Measurements from ENCODE around the gene BCL2. TPM values are rescaled to one million over a fixed set of nuclear protein-coding genes. Genes with fewer than 3 reads are reported as not detected.

Gene BCL2
- total RNA-seq, 1 donor from 2014 or later: 9.3 TPM

GRCh38 chr18:63229971-63230370 lies 89.6 kb downstream of the BCL2 start:
- no peaks in the 10 kb centered on the region for H3K27me3 Mint-ChIP-seq (ENCODE audit: low read depth)
- TF ChIP-seq, protein P1, sequence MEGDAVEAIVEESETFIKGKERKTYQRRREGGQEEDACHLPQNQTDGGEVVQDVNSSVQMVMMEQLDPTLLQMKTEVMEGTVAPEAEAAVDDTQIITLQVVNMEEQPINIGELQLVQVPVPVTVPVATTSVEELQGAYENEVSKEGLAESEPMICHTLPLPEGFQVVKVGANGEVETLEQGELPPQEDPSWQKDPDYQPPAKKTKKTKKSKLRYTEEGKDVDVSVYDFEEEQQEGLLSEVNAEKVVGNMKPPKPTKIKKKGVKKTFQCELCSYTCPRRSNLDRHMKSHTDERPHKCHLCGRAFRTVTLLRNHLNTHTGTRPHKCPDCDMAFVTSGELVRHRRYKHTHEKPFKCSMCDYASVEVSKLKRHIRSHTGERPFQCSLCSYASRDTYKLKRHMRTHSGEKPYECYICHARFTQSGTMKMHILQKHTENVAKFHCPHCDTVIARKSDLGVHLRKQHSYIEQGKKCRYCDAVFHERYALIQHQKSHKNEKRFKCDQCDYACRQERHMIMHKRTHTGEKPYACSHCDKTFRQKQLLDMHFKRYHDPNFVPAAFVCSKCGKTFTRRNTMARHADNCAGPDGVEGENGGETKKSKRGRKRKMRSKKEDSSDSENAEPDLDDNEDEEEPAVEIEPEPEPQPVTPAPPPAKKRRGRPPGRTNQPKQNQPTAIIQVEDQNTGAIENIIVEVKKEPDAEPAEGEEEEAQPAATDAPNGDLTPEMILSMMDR (IDR thresholded peaks at IDR 0.05; ENCODE audit: unreplicated experiment): no peak
- H3K4me3 Mint-ChIP-seq: no peak overlapping the region
- DNase-seq (ENCODE audit: low spot score in 2 of 2, unreplicated experiment in 2 of 2): no peak
- no peak overlapping the region for H3K27ac Mint-ChIP-seq
- no peaks in the 10 kb centered on the region for H3K4me1 Mint-ChIP-seq
- H3K36me3 Mint-ChIP-seq: peaks cover 3% of the 10 kb centered on the region
- peaks cover 18% of the 10 kb centered on the region for H3K9me3 Mint-ChIP-seq

- H3K4me3 Mint-ChIP-seq: no peak overlapping the region
- H3K27ac Mint-ChIP-seq: no peak overlapping the region
- H3K4me1 Mint-ChIP-seq: no peaks in the 10 kb centered on the region
- H3K9me3 Mint-ChIP-seq: peaks cover 6% of the 10 kb centered on the region
- no peaks in the 10 kb centered on the region for H3K27me3 Mint-ChIP-seq (ENCODE audit: low read depth)
- TF ChIP-seq, protein P1 (IDR thresholded peaks at IDR 0.05; ENCODE audit: unreplicated experiment): no peak
- peaks cover 3% of the 10 kb centered on the region for H3K36me3 Mint-ChIP-seq
- DNase-seq (ENCODE audit: low spot score in 2 of 2, unreplicated experiment in 2 of 2): no peak
Observed at GRCh38 chr18:63225434-63225833, 94.1 kb downstream of the BCL2 start.

DNA sequence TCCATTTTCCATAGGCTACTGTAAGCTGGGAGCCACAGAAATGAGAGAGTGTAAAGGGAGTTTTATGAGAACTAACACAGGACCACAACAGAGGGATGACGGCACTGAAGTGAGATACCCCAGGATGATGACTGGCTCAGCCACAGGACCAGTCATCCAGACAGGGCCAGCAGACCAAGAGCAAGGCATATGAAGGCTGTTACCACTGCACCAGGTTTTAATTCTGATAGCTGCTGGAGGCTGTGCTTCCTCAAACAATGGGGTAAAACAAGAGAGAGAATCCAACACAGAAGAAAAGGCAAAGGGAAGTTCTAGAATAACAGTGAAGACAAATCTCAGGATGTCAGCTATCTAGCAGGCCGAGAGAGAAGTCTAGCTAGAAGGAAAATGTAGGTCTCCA lies 94.9 kb downstream of the BCL2 start:
- Mint-ChIP-seq H3K27ac (no peak overlapping the region), H3K36me3 (peaks cover 3% of the 10 kb centered on the region), H3K9me3 (peaks cover 7% of the 10 kb centered on the region), H3K4me3 (no peak overlapping the region), H3K27me3 (ENCODE audit: low read depth) (no peaks in the 10 kb centered on the region), H3K4me1 (no peaks in the 10 kb centered on the region)
- no peak for DNase-seq (ENCODE audit: low spot score in 2 of 2, unreplicated experiment in 2 of 2)
- TF ChIP-seq, protein P1 (IDR thresholded peaks at IDR 0.05; ENCODE audit: unreplicated experiment): no peak

GRCh38 chr18:63223837-63224236 lies 95.7 kb downstream of the BCL2 start:
- H3K27me3 Mint-ChIP-seq (ENCODE audit: low read depth): no peaks in the 10 kb centered on the region

GRCh38 chr18:63220903-63221302 lies 98.7 kb downstream of the BCL2 start:
- Mint-ChIP-seq H3K27ac (no peak overlapping the region), H3K9me3 (peaks cover 12% of the 10 kb centered on the region), H3K27me3 (ENCODE audit: low read depth) (no peaks in the 10 kb centered on the region), H3K36me3 (peaks cover 3% of the 10 kb centered on the region), H3K4me3 (no peak overlapping the region), H3K4me1 (no peaks in the 10 kb centered on the region)
- DNase-seq (ENCODE audit: low spot score in 2 of 2, unreplicated experiment in 2 of 2): no peak
- TF ChIP-seq, protein P1 (IDR thresholded peaks at IDR 0.05; ENCODE audit: unreplicated experiment): no peak

More at GRCh38 chr18:63223837-63224236, 95.7 kb downstream of the BCL2 start:
- Mint-ChIP-seq H3K9me3 (peaks cover 15% of the 10 kb centered on the region), H3K4me3 (no peak overlapping the region), H3K36me3 (peaks cover 4% of the 10 kb centered on the region), H3K4me1 (no peaks in the 10 kb centered on the region), H3K27ac (no peak overlapping the region)
- TF ChIP-seq, protein P1 (IDR thresholded peaks at IDR 0.05; ENCODE audit: unreplicated experiment): no peak
- no peak for DNase-seq (ENCODE audit: low spot score in 2 of 2, unreplicated experiment in 2 of 2)

DNA sequence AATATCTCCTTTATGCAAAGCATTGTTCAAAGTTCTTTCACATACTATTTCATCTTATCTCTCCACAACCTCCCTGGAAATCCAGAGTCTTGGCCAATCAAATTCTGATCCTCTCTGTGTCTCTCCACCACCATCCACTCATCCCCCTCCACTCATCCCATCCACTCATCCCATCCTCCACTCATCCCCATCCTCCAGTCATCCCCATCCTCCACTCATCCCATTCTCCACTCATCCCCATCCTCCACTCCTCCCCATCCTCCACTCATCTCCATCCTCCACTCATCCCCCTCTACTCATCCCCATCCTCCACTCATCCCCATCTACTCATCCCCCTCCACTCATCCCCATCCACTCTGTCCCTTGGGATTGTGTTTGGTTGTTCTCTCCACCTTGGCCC lies 101.1 kb downstream of the BCL2 start:
- H3K36me3 Mint-ChIP-seq: peaks cover 3% of the 10 kb centered on the region
- H3K4me3 Mint-ChIP-seq: no peak overlapping the region
- H3K27ac Mint-ChIP-seq: no peak overlapping the region
- H3K9me3 Mint-ChIP-seq: peaks cover 16% of the 10 kb centered on the region
- no peaks in the 10 kb centered on the region for H3K4me1 Mint-ChIP-seq
- TF ChIP-seq, protein P1 (IDR thresholded peaks at IDR 0.05; ENCODE audit: unreplicated experiment): no peak
- H3K27me3 Mint-ChIP-seq (ENCODE audit: low read depth): no peaks in the 10 kb centered on the region
- no peak for DNase-seq (ENCODE audit: low spot score in 2 of 2, unreplicated experiment in 2 of 2)

Measured in mesothelial cell of epicardium (in vitro differentiated cells).